ENCODE data around the gene NAA20. TPM values are rescaled to one million over a fixed set of nuclear protein-coding genes. Genes with fewer than 3 reads are reported as not detected.

NAA20 gene
- total RNA-seq, 1 experiment from 2014 or later, result 65.6 TPM

DNA sequence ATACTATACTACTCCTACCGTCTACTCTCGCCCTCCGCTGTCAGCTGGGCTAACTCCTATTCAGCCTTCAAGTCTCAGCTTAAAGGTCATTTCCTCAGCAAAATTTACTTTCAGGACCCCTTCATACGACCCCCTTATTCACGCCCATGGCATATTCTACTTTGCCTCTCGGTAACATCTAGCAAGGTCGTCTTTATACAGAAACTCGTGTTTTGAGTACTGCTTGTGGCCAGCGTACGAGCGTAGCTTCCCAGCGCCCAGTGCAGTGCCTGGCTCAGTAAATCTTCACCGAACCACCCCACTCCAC is 34.6 kb downstream of the NAA20 start:
- H3K36me3 ChIP-seq (ENCODE audit: control insufficient read depth, insufficient read depth, low read length), result peaks cover 31% of the 10 kb centered on the region
- no TSS peak for BruUV-seq (replicated peaks)
- H3K27me3 ChIP-seq (ENCODE audit: control insufficient read depth, insufficient read depth, low read length), result no peaks in the 10 kb centered on the region
- ATAC-seq, result peak; percentile 49
- TF ChIP-seq TCF7L2 (IDR thresholded peaks at IDR 0.05; ENCODE audit: low read depth, low read length) (no peak), POLR2AphosphoS5 (IDR thresholded peaks at IDR 0.05; ENCODE audit: low read depth, low read length) (no peak), SIN3A (IDR thresholded peaks at IDR 0.05; ENCODE audit: borderline replicate concordance, insufficient read depth, low read depth, low read length) (no peak)
- TF ChIP-seq, protein P1, sequence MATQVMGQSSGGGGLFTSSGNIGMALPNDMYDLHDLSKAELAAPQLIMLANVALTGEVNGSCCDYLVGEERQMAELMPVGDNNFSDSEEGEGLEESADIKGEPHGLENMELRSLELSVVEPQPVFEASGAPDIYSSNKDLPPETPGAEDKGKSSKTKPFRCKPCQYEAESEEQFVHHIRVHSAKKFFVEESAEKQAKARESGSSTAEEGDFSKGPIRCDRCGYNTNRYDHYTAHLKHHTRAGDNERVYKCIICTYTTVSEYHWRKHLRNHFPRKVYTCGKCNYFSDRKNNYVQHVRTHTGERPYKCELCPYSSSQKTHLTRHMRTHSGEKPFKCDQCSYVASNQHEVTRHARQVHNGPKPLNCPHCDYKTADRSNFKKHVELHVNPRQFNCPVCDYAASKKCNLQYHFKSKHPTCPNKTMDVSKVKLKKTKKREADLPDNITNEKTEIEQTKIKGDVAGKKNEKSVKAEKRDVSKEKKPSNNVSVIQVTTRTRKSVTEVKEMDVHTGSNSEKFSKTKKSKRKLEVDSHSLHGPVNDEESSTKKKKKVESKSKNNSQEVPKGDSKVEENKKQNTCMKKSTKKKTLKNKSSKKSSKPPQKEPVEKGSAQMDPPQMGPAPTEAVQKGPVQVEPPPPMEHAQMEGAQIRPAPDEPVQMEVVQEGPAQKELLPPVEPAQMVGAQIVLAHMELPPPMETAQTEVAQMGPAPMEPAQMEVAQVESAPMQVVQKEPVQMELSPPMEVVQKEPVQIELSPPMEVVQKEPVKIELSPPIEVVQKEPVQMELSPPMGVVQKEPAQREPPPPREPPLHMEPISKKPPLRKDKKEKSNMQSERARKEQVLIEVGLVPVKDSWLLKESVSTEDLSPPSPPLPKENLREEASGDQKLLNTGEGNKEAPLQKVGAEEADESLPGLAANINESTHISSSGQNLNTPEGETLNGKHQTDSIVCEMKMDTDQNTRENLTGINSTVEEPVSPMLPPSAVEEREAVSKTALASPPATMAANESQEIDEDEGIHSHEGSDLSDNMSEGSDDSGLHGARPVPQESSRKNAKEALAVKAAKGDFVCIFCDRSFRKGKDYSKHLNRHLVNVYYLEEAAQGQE (IDR thresholded peaks at IDR 0.05; ENCODE audit: insufficient read depth in 1 of 2, low read depth in 2 of 2, low read length in 1 of 2), result no peak
- H3K4me3 ChIP-seq (ENCODE audit: low read depth in 2 of 2, low read length in 2 of 2), result peak overlapping the region; percentile 99 to 100
- H3K9me3 ChIP-seq (ENCODE audit: control insufficient read depth, insufficient read depth, low read depth, low read length), result no peaks in the 10 kb centered on the region
- DNase-seq (ENCODE audit: low read depth, low spot score), result no peak
- H3K27ac ChIP-seq (ENCODE audit: low read length), result peak overlapping the region; percentile 89
- ChIA-PET CTCF (interaction anchor here (1.4 kb wide), 1 partner anchor 8 kb away, joined by 4 read pairs; no protein-coding TSS in a partner anchor), POLR2A (no interaction called here)
- no peaks in the 10 kb centered on the region; the same call in 1 of the 2 replicates for H3K4me1 ChIP-seq (ENCODE audit: control insufficient read depth, insufficient read depth, low read length)
- in situ Hi-C loops (cut with HindIII; ENCODE audit: low pct_unique_long_range_greater_than_20kb, low sequenced_read_pairs) (no loop called here), intact Hi-C loops (cut with micrococcal nuclease; ENCODE audit: unreplicated experiment) (no loop called here)

DNA sequence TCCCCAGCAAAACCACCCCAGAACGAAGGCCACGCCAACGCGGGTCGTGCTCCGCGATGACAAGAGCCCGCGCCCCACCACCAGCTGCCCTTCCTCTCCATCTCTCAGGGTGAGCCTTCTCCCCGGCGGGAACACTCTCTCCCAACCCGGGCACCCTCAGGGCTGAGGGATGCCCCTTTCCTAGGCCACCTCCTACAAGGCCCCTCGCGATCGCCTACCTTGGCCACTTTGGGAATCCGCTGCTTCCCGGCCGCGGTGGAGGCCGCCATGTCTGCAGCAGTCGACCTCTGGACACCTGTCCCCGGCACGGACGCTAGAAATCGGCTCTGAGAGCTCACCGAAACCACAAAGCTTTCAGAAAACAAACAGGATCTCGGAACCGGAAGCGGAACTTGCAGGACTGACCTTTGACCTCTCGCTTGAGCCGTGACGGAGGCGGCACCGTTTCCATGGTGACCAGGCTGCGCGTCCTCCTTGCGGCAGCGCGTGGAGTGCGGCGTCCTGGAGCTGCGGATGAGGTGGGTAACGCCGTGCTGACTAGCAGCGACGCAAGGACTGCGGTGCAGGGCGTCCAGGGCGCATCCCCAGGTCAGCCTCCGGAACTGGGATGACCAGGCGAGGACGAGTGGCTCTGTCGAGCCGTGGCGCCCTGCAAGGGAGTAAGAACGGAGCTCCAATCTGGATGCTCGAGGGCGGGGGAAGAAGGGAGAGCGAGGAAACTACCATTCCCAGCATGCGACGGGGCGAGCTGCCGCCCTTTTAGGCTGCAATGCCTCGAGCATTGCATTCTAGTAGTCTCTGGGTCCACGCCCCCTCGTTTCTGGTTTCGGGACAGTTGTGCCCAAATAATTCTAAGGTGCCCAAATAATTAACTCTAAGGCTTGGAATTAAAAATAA is 35.2 kb downstream of the NAA20 start, which contains the start of the genes CFAP61 and CRNKL1:
TSS of gene CFAP61 (plus strand) at position 459 of the 897 bp plus-strand sequence. CDS start 4,122 bp downstream, outside the sequence.
TSS of gene CRNKL1 (minus strand) at position 393 of the 897 bp plus-strand sequence. CDS start at position 269, 124 bp downstream.
- TF ChIP-seq, protein P1 (IDR thresholded peaks at IDR 0.05; ENCODE audit: insufficient read depth in 1 of 2, low read depth in 2 of 2, low read length in 1 of 2), result no peak
- peak; percentile 64; the same call in 1 of the 2 replicates for TF ChIP-seq POLR2AphosphoS5 (IDR thresholded peaks at IDR 0.05; ENCODE audit: low read depth, low read length)
- peak; percentile 97 for TF ChIP-seq SIN3A (IDR thresholded peaks at IDR 0.05; ENCODE audit: borderline replicate concordance, insufficient read depth, low read depth, low read length)
- peak; percentile 52; the same call in 1 of the 2 replicates for TF ChIP-seq TCF7L2 (IDR thresholded peaks at IDR 0.05; ENCODE audit: low read depth, low read length)
- TF ChIP-seq, protein P2, sequence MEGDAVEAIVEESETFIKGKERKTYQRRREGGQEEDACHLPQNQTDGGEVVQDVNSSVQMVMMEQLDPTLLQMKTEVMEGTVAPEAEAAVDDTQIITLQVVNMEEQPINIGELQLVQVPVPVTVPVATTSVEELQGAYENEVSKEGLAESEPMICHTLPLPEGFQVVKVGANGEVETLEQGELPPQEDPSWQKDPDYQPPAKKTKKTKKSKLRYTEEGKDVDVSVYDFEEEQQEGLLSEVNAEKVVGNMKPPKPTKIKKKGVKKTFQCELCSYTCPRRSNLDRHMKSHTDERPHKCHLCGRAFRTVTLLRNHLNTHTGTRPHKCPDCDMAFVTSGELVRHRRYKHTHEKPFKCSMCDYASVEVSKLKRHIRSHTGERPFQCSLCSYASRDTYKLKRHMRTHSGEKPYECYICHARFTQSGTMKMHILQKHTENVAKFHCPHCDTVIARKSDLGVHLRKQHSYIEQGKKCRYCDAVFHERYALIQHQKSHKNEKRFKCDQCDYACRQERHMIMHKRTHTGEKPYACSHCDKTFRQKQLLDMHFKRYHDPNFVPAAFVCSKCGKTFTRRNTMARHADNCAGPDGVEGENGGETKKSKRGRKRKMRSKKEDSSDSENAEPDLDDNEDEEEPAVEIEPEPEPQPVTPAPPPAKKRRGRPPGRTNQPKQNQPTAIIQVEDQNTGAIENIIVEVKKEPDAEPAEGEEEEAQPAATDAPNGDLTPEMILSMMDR (IDR thresholded peaks at IDR 0.05), result no peak
- POLR2A ChIA-PET, result interaction anchor here (0.9 kb wide), 1 partner anchor 24 kb away, joined by 4 read pairs; no protein-coding TSS in a partner anchor
- H3K36me3 ChIP-seq (ENCODE audit: control insufficient read depth, insufficient read depth, low read length), result peaks cover 25% of the 10 kb centered on the region
- peak within 1 kb of the TSS; percentile 99 to 100 for H3K4me3 ChIP-seq (ENCODE audit: low read depth in 2 of 2, low read length in 2 of 2)
- H3K4me1 ChIP-seq (ENCODE audit: control insufficient read depth, insufficient read depth, low read length), result no peaks in the 10 kb centered on the region; the same call in 1 of the 2 replicates
- no peaks in the 10 kb centered on the region for H3K9me3 ChIP-seq (ENCODE audit: control insufficient read depth, insufficient read depth, low read depth, low read length)
- peak within 1 kb of the TSS; percentile 89 for H3K27ac ChIP-seq (ENCODE audit: low read length)
- DNase-seq (ENCODE audit: low read depth, low spot score) (peak; percentile 92), ATAC-seq (peak; percentile 98)
- BruUV-seq (replicated peaks), result no TSS peak
- in situ Hi-C loops (cut with HindIII; ENCODE audit: low pct_unique_long_range_greater_than_20kb, low sequenced_read_pairs) (no loop called here), intact Hi-C loops (cut with micrococcal nuclease; ENCODE audit: unreplicated experiment) (no loop called here)
- H3K27me3 ChIP-seq (ENCODE audit: control insufficient read depth, insufficient read depth, low read length), result no peaks in the 10 kb centered on the region
- CTCF ChIA-PET, result interaction anchor here (1.4 kb wide), 1 partner anchor 9 kb away, joined by 4 read pairs; no protein-coding TSS in a partner anchor
